ENCODE measurements around the gene ZNF839.

Gene ZNF839

DNA sequence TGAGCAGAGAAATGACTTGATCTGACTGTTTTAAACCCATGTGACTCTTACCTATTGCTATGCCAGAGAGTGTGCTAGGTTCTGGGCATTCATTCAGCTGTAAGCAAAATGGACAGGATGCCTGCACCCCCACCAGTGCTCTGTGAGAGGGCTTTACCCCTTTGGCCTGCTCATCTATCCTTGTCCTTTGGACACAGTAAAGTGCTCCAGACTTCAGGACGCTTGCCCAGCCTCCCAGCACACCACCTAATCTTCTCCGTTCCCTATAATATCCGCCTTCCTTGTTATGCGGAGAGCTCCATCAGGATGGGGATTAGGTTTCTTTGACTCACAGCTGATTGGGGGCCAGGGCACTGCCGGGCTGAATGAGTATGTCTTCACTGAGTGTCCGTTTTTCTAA lies 4.4 kb upstream of the ZNF839 start:
- Histone ChIP-seq H3K4me2 (ENCODE audit: low read depth, low read length) (no peak overlapping the region), H3K4me1 (ENCODE audit: low read length) (peaks cover 8% of the 10 kb centered on the region; the same call in 1 of the 2 replicates), H3K4me3 (ENCODE audit: low read length) (no peak overlapping the region), H3K79me2 (ENCODE audit: low read length) (0 out of 2 replicates have a peak, but pooled peaks cover under 1% of the 10 kb centered on the region), H3K9ac (ENCODE audit: low read length) (no peak overlapping the region), H2AFZ (ENCODE audit: low read length) (no peak overlapping the region), H3K9me3 (replicated peaks; ENCODE audit: insufficient read depth, low read length) (no peaks in the 10 kb centered on the region), H4K20me1 (ENCODE audit: insufficient read depth, low read length) (no peaks in the 10 kb centered on the region), H3K9me2 (replicated peaks; ENCODE audit: insufficient read depth, low read length) (no peaks in the 10 kb centered on the region), H3F3A (ENCODE audit: insufficient read depth, low read length) (peaks cover 16% of the 10 kb centered on the region), H3K36me3 (replicated peaks; ENCODE audit: insufficient read depth, low read length) (no peaks in the 10 kb centered on the region), H3K27me3 (replicated peaks; ENCODE audit: insufficient read depth, low read length) (no peaks in the 10 kb centered on the region), H3K27ac (ENCODE audit: low read length) (no peak overlapping the region)
- TF ChIP-seq, protein P1, sequence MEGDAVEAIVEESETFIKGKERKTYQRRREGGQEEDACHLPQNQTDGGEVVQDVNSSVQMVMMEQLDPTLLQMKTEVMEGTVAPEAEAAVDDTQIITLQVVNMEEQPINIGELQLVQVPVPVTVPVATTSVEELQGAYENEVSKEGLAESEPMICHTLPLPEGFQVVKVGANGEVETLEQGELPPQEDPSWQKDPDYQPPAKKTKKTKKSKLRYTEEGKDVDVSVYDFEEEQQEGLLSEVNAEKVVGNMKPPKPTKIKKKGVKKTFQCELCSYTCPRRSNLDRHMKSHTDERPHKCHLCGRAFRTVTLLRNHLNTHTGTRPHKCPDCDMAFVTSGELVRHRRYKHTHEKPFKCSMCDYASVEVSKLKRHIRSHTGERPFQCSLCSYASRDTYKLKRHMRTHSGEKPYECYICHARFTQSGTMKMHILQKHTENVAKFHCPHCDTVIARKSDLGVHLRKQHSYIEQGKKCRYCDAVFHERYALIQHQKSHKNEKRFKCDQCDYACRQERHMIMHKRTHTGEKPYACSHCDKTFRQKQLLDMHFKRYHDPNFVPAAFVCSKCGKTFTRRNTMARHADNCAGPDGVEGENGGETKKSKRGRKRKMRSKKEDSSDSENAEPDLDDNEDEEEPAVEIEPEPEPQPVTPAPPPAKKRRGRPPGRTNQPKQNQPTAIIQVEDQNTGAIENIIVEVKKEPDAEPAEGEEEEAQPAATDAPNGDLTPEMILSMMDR (IDR thresholded peaks at IDR 0.05; ENCODE audit: low read length): no peak
- TF ChIP-seq EZH2 (optimal IDR thresholded peaks at IDR 0.05; ENCODE audit: low read depth, low read length): no peak
- no peak for TF ChIP-seq EZH2phosphoT487 (IDR thresholded peaks at IDR 0.05; ENCODE audit: low read length)
- no peak for DNase-seq

DNA sequence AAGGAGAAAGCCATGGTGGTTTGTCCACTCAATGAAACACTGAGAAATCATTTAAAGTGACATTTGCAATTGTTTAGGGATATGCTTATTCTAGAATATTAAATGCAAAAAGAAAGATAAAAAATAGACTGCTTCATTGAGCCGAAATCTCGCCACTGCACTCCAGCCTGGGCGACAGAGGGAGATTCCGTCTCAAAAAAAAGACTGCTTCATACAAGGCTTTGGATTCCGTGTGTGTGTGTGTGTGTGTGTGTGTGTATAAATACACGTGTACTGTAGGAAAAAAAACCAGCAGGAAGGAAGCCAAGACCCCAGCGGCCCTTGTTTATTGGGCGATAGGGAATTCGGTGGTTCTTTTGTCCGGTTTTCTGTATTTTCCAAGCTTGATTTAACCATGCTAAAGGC lies 3.2 kb upstream of the ZNF839 start:
- H3K9me2 ChIP-seq (replicated peaks; ENCODE audit: insufficient read depth, low read length): no peaks in the 10 kb centered on the region
- peaks cover 4% of the 10 kb centered on the region; the same call in 1 of the 2 replicates for H3K79me2 ChIP-seq (ENCODE audit: low read length)
- no peak overlapping the region; the same call in 1 of the 2 replicates for H3K27ac ChIP-seq (ENCODE audit: low read length)
- H3K9ac ChIP-seq (ENCODE audit: low read length): peak overlapping the region; percentile 32; the same call in 1 of the 2 replicates
- H3K4me3 ChIP-seq (ENCODE audit: low read length): peak overlapping the region; percentile 60
- H3F3A ChIP-seq (ENCODE audit: insufficient read depth, low read length): peaks cover 16% of the 10 kb centered on the region
- H4K20me1 ChIP-seq (ENCODE audit: insufficient read depth, low read length): no peaks in the 10 kb centered on the region
- peak overlapping the region; percentile 76; the same call in 1 of the 2 replicates for H3K4me2 ChIP-seq (ENCODE audit: low read depth, low read length)
- peak; percentile 11 for DNase-seq
- H3K9me3 ChIP-seq (replicated peaks; ENCODE audit: insufficient read depth, low read length): no peaks in the 10 kb centered on the region
- no peaks in the 10 kb centered on the region for H3K36me3 ChIP-seq (replicated peaks; ENCODE audit: insufficient read depth, low read length)
- H3K27me3 ChIP-seq (replicated peaks; ENCODE audit: insufficient read depth, low read length): no peaks in the 10 kb centered on the region
- H3K4me1 ChIP-seq (ENCODE audit: low read length): peaks cover 8% of the 10 kb centered on the region; the same call in 1 of the 2 replicates
- peak overlapping the region; percentile 91 for H2AFZ ChIP-seq (ENCODE audit: low read length)
- TF ChIP-seq, protein P1 (IDR thresholded peaks at IDR 0.05; ENCODE audit: low read length): no peak
- TF ChIP-seq EZH2phosphoT487 (IDR thresholded peaks at IDR 0.05; ENCODE audit: low read length): no peak
- no peak for TF ChIP-seq EZH2 (optimal IDR thresholded peaks at IDR 0.05; ENCODE audit: low read depth, low read length)

DNA sequence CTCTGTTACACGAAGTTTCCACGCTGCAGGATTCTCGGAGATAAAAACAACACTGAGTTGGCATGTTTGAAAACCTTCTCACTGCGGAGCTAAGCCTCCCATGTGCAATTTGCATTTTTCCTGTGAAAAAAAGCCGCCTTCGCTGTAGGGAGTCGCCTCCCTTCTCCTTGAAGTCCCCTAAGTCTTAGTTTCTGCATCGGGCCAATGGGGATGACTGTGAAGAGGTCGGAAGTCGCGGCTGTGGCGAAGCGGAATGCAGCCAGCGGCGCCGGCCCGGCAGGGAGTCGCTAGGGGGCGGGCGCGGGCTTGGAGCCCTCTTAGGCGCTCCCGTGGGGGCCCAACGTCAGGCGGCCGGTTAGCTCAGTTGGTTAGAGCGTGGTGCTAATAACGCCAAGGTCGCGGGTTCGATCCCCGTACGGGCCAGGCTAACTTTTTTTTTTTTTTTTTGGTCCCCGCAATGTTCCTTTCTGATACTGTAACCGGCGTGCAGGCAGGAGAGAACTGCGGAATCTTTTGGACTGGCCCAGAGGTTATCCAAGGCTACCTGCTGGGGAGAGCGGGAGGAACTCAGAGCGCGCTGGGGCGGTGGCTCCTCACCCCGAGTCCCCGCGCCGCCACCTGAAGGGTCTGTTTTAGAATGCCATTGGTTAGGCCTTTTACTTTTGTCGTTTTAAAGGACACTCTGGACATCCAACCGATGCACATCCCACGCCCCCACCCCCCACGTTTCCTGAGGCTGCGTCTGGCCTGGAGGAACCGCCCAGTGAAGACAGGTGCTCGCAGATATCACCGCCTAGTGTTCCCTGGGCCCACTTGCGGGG lies 2.6 kb upstream of the ZNF839 start:
- peak overlapping the region; percentile 75 for H3K9ac ChIP-seq (ENCODE audit: low read length)
- peak; percentile 80 for DNase-seq
- no peaks in the 10 kb centered on the region for H3K9me2 ChIP-seq (replicated peaks; ENCODE audit: insufficient read depth, low read length)
- H4K20me1 ChIP-seq (ENCODE audit: insufficient read depth, low read length): no peaks in the 10 kb centered on the region
- H3K27ac ChIP-seq (ENCODE audit: low read length): peak overlapping the region; percentile 84
- H3K27me3 ChIP-seq (replicated peaks; ENCODE audit: insufficient read depth, low read length): no peaks in the 10 kb centered on the region
- peak overlapping the region; percentile 65 for H3K4me3 ChIP-seq (ENCODE audit: low read length)
- H3K4me1 ChIP-seq (ENCODE audit: low read length): peaks cover 8% of the 10 kb centered on the region; the same call in 1 of the 2 replicates
- H3K36me3 ChIP-seq (replicated peaks; ENCODE audit: insufficient read depth, low read length): no peaks in the 10 kb centered on the region
- no peaks in the 10 kb centered on the region for H3K9me3 ChIP-seq (replicated peaks; ENCODE audit: insufficient read depth, low read length)
- H3F3A ChIP-seq (ENCODE audit: insufficient read depth, low read length): peaks cover 16% of the 10 kb centered on the region
- H2AFZ ChIP-seq (ENCODE audit: low read length): peak overlapping the region; percentile 91
- peaks cover 4% of the 10 kb centered on the region; the same call in 1 of the 2 replicates for H3K79me2 ChIP-seq (ENCODE audit: low read length)
- H3K4me2 ChIP-seq (ENCODE audit: low read depth, low read length): peak overlapping the region; percentile 76
- TF ChIP-seq, protein P1 (IDR thresholded peaks at IDR 0.05; ENCODE audit: low read length): peak; percentile 50
- no peak for TF ChIP-seq EZH2 (optimal IDR thresholded peaks at IDR 0.05; ENCODE audit: low read depth, low read length)
